Right lung (tissue), 5 donors: Measurements from ENCODE around the gene TCEA3. TPM values are rescaled to one million over a fixed set of nuclear protein-coding genes. Genes with fewer than 3 reads are reported as not detected.

ENCODE experiments used
- DNase-seq, 2 donors: peaks; one replicate each; pipeline ENCODE4 v3.0.0-alpha.2; 2013
- polyA plus RNA-seq, 5 donors: library from polyadenylated mRNA; unstranded; fragments of 120-200 nt; gene quantifications; one replicate each; pipeline versions ENCODE4 v1.2.1 to v1.2.3, GENCODE V29; 2013; ENCODE audit warnings: inconsistent platforms in 1 of 5, low replicate concordance in 1 of 5; ENCODE audit not compliant: insufficient read length in 5 of 5, insufficient read depth in 1 of 5

TCEA3 gene
- polyA plus RNA-seq, 5 donors: 15.2 to 39.8 (median 28.2) TPM

- DNase-seq: no peak
These were observed 84.9 kb downstream of the TCEA3 start for GRCh38 chr1:23339632-23340031.

GRCh38 chr1:23337869-23338268 lies 86.7 kb downstream of the TCEA3 start:
- DNase-seq: no peak

GRCh38 chr1:23331713-23332112 lies 92.8 kb downstream of the TCEA3 start:
- DNase-seq: no peak

Other genes starting within 250 kb of the TCEA3 start
- gene HTR1D, start 207.2 kb downstream of the TCEA3 start, polyA plus RNA-seq: under 1 TPM; 0.08 to 0.34 (median 0.19) TPM
- gene HNRNPR, start 80.5 kb downstream of the TCEA3 start, polyA plus RNA-seq: 100 to 1,000 TPM; 212 to 283 (median 233) TPM
- 10 to 100 TPM; 24.8 to 41.7 (median 34.9) TPM for gene ZNF436, start 54.9 kb downstream of the TCEA3 start, polyA plus RNA-seq
- gene ASAP3, start 59.4 kb upstream of the TCEA3 start, polyA plus RNA-seq: 10 to 100 TPM; 37.7 to 47.9 (median 43.1) TPM
- gene E2F2, start 106.5 kb upstream of the TCEA3 start, polyA plus RNA-seq: 1 to 10 TPM; 3.2 to 5.5 (median 3.7) TPM
- 100 to 1,000 TPM; 156 to 210 (median 168) TPM for gene ID3, start 134.8 kb upstream of the TCEA3 start, polyA plus RNA-seq